Ectodermal cell (in vitro differentiated cells): ENCODE results near the gene SLC15A2. TPM values are rescaled to one million over a fixed set of nuclear protein-coding genes. Genes with fewer than 3 reads are reported as not detected.
"Not testable (repeated sequence)": the region's sequence is repeated elsewhere in the genome, so short reads cannot be mapped to it uniquely, and the experiment has no call there.

ENCODE experiments used
- H3K27ac ChIP-seq: 2 replicates; pipeline ENCODE4 v1.7.0; 2013; ENCODE audit warnings: mild to moderate bottlenecking, low read depth, low read length; ENCODE audit not compliant: insufficient read depth, poor library complexity, severe bottlenecking
- H3K27me3 ChIP-seq: 2 replicates; pipeline ENCODE4 v1.7.0; 2013; ENCODE audit warnings: mild to moderate bottlenecking, low read length; ENCODE audit not compliant: insufficient read depth, control insufficient read depth, poor library complexity, severe bottlenecking
- H3K36me3 ChIP-seq: one replicate; pipeline ENCODE4 v1.7.0; 2013; ENCODE audit warnings: low read length; ENCODE audit not compliant: control insufficient read depth, insufficient read depth
- H3K4me1 ChIP-seq: one replicate; pipeline ENCODE4 v1.7.0; 2013; ENCODE audit warnings: low read length; ENCODE audit not compliant: control insufficient read depth, insufficient read depth
- H3K4me3 ChIP-seq: 2 replicates; pipeline ENCODE4 v1.7.0; 2013; ENCODE audit warnings: low read depth, low read length, control low read depth; ENCODE audit not compliant: insufficient read depth
- H3K9me3 ChIP-seq: 2 replicates; pipeline ENCODE4 v1.7.0; 2013; ENCODE audit warnings: mild to moderate bottlenecking, low read length, moderate library complexity; ENCODE audit not compliant: control insufficient read depth
- WGBS, 2 experiments: methylation state at CpG; one replicate each; pipeline ENCODE4 v1.1.7; 2013; ENCODE audit warnings: missing lambda C conversion rate in 2 of 2; 5-methylcytosine and 5-hydroxymethylcytosine counted together
- polyA plus RNA-seq, 4 experiments: library from polyadenylated mRNA; stranded (reverse); fragments of 50-300 nt; gene quantifications; one replicate each; pipeline ENCODE4 v1.2.3, GENCODE V29; 2013

SLC15A2 gene, protein sequence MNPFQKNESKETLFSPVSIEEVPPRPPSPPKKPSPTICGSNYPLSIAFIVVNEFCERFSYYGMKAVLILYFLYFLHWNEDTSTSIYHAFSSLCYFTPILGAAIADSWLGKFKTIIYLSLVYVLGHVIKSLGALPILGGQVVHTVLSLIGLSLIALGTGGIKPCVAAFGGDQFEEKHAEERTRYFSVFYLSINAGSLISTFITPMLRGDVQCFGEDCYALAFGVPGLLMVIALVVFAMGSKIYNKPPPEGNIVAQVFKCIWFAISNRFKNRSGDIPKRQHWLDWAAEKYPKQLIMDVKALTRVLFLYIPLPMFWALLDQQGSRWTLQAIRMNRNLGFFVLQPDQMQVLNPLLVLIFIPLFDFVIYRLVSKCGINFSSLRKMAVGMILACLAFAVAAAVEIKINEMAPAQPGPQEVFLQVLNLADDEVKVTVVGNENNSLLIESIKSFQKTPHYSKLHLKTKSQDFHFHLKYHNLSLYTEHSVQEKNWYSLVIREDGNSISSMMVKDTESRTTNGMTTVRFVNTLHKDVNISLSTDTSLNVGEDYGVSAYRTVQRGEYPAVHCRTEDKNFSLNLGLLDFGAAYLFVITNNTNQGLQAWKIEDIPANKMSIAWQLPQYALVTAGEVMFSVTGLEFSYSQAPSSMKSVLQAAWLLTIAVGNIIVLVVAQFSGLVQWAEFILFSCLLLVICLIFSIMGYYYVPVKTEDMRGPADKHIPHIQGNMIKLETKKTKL
- 1.6 TPM for polyA plus RNA-seq (2013, experiment 1 of 4)
- 2.6 TPM for polyA plus RNA-seq (2013, experiment 2 of 4)
- 1.7 TPM for polyA plus RNA-seq (2013, experiment 3 of 4)
- polyA plus RNA-seq (2013, experiment 4 of 4): 1.1 TPM

DNA sequence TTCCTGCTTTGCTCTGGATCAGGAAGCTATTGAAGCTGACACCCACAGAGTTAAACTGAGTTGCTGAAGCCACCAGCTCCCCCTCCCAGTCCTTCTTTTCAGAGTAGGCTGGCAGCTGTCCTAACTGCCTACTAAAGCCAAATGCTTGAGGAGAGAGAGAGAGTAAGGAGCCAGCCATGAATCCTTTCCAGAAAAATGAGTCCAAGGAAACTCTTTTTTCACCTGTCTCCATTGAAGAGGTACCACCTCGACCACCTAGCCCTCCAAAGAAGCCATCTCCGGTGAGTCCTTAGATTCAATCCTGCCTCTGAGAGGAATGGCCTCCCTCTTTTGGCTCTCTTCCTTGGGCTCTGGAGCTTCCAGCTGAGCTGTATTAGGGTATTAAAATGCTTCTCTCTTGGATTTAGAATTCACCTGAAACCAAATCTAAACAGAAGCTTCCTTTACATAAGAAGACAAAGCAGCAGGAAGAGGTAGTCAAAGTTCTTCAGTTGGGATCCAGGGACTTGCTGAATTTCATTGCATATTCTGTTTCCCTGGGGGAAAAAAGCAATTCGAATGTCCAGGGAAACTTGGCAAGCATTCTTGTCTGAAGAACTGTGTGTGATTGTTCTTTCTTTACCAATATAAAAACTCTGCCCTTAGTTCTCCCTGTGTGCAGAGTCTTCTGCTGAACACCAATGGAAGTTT, at the start of gene SLC15A2:
SLC15A2 (plus strand) TSS at position 101 of the 690 bp plus-strand sequence; CDS start at position 177, 76 bp downstream.
- H3K36me3 ChIP-seq: no peaks in the 10 kb centered on the region
- H3K4me1 ChIP-seq: peaks cover 9% of the 10 kb centered on the region
- H3K27ac ChIP-seq: peak within 1 kb of the TSS; percentile 59
- H3K9me3 ChIP-seq: no peaks in the 10 kb centered on the region
- no peaks in the 10 kb centered on the region for H3K27me3 ChIP-seq
- WGBS, 2 experiments: 5 to 7% methylated on average over 3 of the region's 3 CpGs
- H3K4me3 ChIP-seq: no peak within 1 kb of the TSS

DNA sequence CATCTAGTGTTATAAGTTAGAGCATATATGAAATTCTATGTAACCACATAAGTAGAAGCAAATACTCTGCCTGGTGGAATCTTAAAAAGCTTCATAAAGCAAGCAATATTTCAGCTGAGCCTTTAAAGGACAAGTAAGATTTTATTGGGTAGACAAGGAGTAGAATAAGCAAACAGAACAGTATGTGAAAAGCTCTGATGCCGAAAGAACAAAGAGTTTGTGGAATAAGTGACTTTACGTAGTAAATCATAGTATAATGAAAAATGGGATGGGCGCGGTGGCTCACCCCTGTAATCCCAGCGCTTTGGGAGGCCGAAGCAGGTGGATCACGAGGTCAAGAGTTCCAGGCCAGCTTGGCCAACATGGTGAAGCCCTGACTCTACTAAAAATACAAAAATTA, 49.3 kb upstream of the SLC15A2 start:
- Histone ChIP-seq H3K27me3 (no peaks in the 10 kb centered on the region), H3K36me3 (no peaks in the 10 kb centered on the region), H3K4me1 (no peaks in the 10 kb centered on the region), H3K9me3 (no peaks in the 10 kb centered on the region), H3K27ac (no peak overlapping the region), H3K4me3 (no peak overlapping the region)
- WGBS, 2 experiments: 93 to 96% methylated on average over 7 of the region's 7 CpGs

DNA sequence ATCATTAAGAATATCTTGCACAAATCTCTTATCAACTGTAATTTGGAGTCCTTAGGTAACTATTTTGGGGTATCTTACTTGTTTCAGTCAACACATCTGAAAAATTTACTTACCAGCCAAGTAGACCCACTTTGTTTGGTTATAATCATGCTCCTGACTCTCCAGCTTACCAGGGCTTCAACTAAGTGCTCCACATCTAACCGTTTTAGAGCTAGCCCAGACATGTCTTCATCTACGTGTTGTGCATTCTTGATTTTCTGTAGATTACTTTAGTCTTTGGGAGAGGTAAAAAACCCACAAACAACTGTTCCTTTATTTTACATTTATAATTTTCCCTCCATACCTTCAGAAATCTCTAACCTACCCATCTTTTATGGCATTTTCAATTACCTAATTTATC, 41.9 kb upstream of the SLC15A2 start:
- no peaks in the 10 kb centered on the region for H3K4me1 ChIP-seq
- H3K36me3 ChIP-seq: no peaks in the 10 kb centered on the region
- no peak overlapping the region for H3K4me3 ChIP-seq
- 88 to 100% methylated on average over 1 to 2 of the region's 2 CpGs for WGBS, 2 experiments
- no peaks in the 10 kb centered on the region for H3K27me3 ChIP-seq
- no peak overlapping the region for H3K27ac ChIP-seq
- H3K9me3 ChIP-seq: no peaks in the 10 kb centered on the region

DNA sequence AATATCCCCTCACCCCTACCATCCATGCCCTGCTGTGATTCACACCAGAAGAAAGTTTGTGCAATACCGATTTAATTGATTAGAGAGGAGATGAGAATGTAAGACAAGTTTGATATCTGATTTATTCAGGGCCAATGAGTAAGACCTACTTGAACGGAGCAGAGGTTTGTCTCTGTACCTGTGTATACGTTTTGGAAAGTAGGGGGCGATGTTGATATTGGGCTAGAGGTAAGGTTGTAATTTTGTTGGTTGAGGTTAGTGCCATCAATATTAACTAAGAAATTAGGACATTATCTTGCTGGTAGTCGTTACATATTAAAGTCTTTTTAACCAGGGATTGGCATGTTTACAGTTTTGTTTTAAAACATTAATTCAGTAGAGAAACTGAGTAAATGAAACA, 38.6 kb upstream of the SLC15A2 start:
- no peaks in the 10 kb centered on the region for H3K36me3 ChIP-seq
- H3K4me1 ChIP-seq: no peaks in the 10 kb centered on the region
- 40 to 51% methylated on average over 3 to 5 of the region's 5 CpGs for WGBS, 2 experiments
- no peak overlapping the region for H3K4me3 ChIP-seq
- no peak overlapping the region for H3K27ac ChIP-seq
- no peaks in the 10 kb centered on the region for H3K9me3 ChIP-seq
- H3K27me3 ChIP-seq: no peaks in the 10 kb centered on the region

DNA sequence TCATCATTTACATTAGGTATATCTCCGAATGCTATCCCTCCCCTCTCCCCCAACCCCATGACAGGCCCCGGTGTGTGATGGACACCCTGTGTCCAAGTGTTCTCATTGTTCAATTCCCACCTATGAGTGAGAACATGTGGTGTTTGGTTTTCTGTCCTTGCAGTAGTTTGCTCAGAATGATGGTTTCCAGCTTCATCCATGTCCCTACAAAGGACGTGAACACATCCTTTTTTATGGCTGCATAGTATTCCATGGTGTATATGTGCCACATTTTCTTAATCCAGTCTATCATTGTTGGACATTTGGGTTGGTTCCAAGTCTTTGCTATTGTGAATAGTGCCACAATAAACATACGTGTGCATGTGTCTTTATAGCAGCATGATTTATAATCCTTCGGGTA, 36.4 kb upstream of the SLC15A2 start:
- H3K9me3 ChIP-seq, H3K36me3 ChIP-seq, H3K4me1 ChIP-seq, H3K27me3 ChIP-seq, H3K27ac ChIP-seq, H3K4me3 ChIP-seq: not testable (repeated sequence)
- 82 to 95% methylated on average over 2 to 4 of the region's 5 CpGs for WGBS, 2 experiments

DNA sequence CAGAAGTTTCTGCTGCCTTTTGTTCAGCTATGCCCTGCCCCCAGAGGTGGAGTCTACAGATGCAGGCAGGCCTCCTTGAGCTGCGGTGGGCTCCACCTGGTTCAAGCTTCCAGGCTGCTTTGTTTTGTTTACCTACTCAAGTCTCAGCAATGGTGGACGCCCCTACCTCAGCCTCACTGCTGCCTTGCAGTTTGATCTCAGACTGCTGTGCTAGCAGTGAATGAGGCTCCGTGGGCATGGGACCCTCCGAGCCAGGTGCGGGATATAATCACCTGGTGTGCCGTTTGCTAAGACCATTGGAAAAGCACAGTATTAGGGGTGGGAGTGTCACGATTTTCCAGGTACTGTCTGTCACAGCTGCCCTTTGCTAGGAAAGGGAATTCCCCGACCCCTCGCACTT, 31.0 kb upstream of the SLC15A2 start:
- not testable (repeated sequence) for H3K4me1 ChIP-seq, H3K4me3 ChIP-seq, H3K27me3 ChIP-seq, H3K27ac ChIP-seq, H3K9me3 ChIP-seq, H3K36me3 ChIP-seq
- WGBS, 2 experiments: 94 to 96% methylated on average over 9 of the region's 9 CpGs

DNA sequence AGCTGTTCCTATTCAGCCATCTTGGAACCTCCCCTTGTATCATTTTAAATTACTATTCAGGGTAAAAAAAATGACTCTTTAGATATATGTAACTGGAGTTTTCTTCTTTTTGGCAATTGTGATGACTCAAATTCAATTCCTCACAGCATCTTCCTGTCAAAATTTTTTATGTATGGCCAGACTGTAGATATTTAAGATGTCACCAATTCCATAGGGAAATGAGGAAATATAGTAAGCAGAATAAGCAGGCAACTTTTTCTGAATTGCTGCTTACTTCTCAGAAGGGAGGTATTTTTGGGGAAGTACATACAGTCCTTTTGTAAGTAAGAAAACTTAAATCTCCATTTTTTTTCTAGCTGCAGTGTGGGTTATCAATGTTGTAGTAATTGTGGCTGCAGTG, 30.4 kb upstream of the SLC15A2 start:
- Histone ChIP-seq H3K4me1 (no peaks in the 10 kb centered on the region), H3K36me3 (no peaks in the 10 kb centered on the region), H3K27me3 (no peaks in the 10 kb centered on the region), H3K4me3 (no peak overlapping the region), H3K27ac (no peak overlapping the region), H3K9me3 (no peaks in the 10 kb centered on the region)

DNA sequence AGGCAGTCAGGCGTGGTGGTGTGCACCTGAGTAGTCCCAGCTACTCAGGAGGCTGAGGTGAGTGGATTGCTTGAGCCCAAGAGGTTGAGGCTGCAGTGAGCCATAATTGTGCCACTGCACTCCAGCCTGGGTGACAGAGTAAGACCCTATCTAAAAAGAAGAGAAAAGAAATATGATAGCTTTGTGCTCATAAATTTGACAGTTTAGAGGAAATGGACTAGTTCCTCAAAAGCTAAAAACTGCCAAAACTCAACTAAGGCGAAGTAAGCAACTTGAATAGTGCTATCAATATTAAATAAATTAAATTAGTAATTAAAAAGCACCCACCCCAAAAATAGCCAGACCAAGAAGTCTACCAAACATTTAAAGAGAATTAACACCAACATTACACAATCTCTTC, 24.5 kb upstream of the SLC15A2 start:
- Histone ChIP-seq H3K4me3 (no peak overlapping the region), H3K9me3 (no peaks in the 10 kb centered on the region), H3K27ac (no peak overlapping the region), H3K27me3 (no peaks in the 10 kb centered on the region), H3K36me3 (no peaks in the 10 kb centered on the region), H3K4me1 (no peaks in the 10 kb centered on the region)
- 89 to 92% methylated on average over 1 of the region's 2 CpGs for WGBS, 2 experiments

DNA sequence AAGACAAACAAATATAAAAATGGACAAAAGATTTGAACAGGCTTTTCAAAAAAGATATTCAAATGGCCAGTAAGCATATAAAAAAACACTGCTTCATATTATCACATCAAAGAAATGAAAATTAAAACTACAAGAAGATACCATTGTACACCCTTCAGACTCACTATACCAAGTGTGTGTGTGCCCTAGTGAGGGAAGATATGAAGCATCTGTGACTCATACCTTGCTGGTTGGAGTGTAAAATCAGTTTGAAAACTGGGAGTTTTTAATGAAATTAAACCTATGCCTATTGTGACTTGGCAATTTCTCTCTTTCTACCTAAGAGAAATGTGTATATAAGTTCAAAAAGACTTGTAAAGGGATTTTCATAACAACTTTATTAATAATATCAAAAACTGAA, 23.5 kb upstream of the SLC15A2 start:
- H3K27me3 ChIP-seq: no peaks in the 10 kb centered on the region
- H3K4me3 ChIP-seq: no peak overlapping the region
- no peaks in the 10 kb centered on the region for H3K36me3 ChIP-seq
- H3K27ac ChIP-seq: no peak overlapping the region
- H3K4me1 ChIP-seq: no peaks in the 10 kb centered on the region
- no peaks in the 10 kb centered on the region for H3K9me3 ChIP-seq

DNA sequence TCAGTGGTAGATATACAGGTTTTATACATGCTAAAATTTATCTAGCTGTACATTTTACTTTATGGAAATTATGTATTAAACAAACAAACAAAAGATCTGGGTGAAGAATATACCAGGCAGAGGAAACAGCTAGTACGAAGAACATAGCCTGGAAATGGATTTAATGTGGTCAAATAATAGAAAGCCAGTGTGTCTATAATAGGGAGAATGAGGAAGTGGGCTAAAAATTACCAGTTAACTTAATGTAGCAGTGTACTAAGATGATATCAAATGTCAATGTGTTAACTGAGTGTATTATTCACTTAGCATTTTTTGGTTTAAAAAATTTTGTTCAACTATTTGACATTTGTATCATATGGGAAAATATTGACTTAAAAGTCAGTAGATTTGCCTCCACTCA, 22.8 kb upstream of the SLC15A2 start:
- no peaks in the 10 kb centered on the region for H3K9me3 ChIP-seq
- no peaks in the 10 kb centered on the region for H3K4me1 ChIP-seq
- H3K4me3 ChIP-seq: no peak overlapping the region
- no peak overlapping the region for H3K27ac ChIP-seq
- no peaks in the 10 kb centered on the region for H3K36me3 ChIP-seq
- WGBS, 2 experiments: 93 to 95% methylated on average over 1 of the region's 1 CpG
- no peaks in the 10 kb centered on the region for H3K27me3 ChIP-seq
